ENCODE measurements around the gene ROPN1B. TPM values are rescaled to one million over a fixed set of nuclear protein-coding genes. Genes with fewer than 3 reads are reported as not detected.

Gene ROPN1B
- total RNA-seq, 1 donor from 2014 or later: not detected

DNA sequence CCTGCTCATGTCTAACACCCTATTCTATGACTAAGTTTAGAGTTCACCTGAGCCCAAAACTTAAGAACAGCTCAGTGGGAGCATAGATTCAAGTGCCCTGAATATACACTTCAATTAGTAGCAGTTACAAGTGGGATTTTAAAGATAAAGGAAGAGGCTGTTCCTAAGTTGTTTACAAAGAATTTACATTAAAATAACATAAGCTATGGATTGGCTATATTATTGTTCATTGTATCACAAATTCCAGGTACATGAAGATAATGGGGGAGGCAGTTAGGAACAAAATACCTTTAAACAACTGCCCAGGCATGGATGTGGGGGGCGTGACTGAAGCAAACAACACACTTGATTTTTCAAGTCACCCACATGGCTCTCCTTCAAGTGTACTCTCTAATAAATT, 52.7 kb downstream of the ROPN1B start:
- FAIRE-seq (no peak), DNase-seq (ENCODE audit: low read depth) (no peak)
- Histone ChIP-seq H3K36me3 (ENCODE audit: control insufficient read depth, insufficient read depth, low read length) (peaks cover 4% of the 10 kb centered on the region), H3K27me3 (ENCODE audit: control insufficient read depth, insufficient read depth, low read length) (no peaks in the 10 kb centered on the region), H3K4me3 (ENCODE audit: low read depth, low read length) (no peak overlapping the region)
- TF ChIP-seq, protein P1, sequence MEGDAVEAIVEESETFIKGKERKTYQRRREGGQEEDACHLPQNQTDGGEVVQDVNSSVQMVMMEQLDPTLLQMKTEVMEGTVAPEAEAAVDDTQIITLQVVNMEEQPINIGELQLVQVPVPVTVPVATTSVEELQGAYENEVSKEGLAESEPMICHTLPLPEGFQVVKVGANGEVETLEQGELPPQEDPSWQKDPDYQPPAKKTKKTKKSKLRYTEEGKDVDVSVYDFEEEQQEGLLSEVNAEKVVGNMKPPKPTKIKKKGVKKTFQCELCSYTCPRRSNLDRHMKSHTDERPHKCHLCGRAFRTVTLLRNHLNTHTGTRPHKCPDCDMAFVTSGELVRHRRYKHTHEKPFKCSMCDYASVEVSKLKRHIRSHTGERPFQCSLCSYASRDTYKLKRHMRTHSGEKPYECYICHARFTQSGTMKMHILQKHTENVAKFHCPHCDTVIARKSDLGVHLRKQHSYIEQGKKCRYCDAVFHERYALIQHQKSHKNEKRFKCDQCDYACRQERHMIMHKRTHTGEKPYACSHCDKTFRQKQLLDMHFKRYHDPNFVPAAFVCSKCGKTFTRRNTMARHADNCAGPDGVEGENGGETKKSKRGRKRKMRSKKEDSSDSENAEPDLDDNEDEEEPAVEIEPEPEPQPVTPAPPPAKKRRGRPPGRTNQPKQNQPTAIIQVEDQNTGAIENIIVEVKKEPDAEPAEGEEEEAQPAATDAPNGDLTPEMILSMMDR (IDR thresholded peaks at IDR 0.05; ENCODE audit: insufficient read depth, low read length, severe bottlenecking): no peak

- peaks cover 4% of the 10 kb centered on the region for H3K36me3 ChIP-seq (ENCODE audit: control insufficient read depth, insufficient read depth, low read length)
- TF ChIP-seq, protein P1 (IDR thresholded peaks at IDR 0.05; ENCODE audit: insufficient read depth, low read length, severe bottlenecking): no peak
- peak; percentile 47 for FAIRE-seq
These were observed 53.9 kb downstream of the ROPN1B start for GRCh38 chr3:126022741-126023359.

GRCh38 chr3:126023390-126023789, 54.4 kb downstream of the ROPN1B start:
- Histone ChIP-seq H3K27me3 (ENCODE audit: control insufficient read depth, insufficient read depth, low read length) (no peaks in the 10 kb centered on the region), H3K4me3 (ENCODE audit: low read depth, low read length) (no peak overlapping the region), H3K36me3 (ENCODE audit: control insufficient read depth, insufficient read depth, low read length) (peaks cover 4% of the 10 kb centered on the region)
- TF ChIP-seq, protein P1 (IDR thresholded peaks at IDR 0.05; ENCODE audit: insufficient read depth, low read length, severe bottlenecking): no peak
- DNase-seq (ENCODE audit: low read depth): no peak
- no peak for FAIRE-seq

More at GRCh38 chr3:126022741-126023359, 53.9 kb downstream of the ROPN1B start:
- Histone ChIP-seq H3K27me3 (ENCODE audit: control insufficient read depth, insufficient read depth, low read length) (no peaks in the 10 kb centered on the region), H3K4me3 (ENCODE audit: low read depth, low read length) (no peak overlapping the region)
- no peak for DNase-seq (ENCODE audit: low read depth)

DNA sequence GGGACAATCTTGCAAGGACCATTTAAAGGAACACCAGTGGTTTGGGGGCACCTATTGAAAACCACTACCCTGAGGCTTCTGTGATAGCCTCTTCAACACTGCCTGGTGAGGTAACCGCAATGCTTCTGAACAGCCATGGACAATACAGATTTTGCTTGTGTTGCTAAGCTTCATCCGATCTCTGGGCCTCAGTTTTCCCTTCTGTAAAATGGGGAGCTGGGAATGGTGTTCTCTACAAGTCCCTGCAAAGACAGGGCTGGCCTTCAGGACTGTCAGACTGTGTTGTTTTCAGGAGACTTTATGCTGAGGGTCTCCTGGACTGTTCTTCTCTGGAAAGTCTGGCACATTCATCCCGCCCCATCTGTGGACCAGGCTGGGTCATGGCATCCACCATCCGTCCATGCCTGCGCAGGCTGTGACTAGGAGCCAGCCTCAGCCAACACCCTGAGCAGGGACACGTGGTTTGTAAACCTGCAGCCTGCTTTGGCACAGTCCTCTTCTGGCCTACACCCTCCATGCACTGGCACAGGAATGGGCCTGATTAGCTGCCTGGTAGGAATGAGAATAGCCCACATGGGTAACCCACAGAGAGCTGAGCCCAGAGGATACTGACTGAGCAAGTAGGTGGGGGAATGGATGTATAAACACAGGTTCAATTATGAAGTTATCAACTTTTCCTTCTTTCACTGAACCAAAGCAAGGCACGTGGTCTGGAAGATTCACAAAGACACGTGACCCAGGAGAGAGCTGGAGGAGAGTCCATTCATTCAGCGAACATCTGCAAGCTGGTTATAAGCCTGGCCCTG, 55.3 kb downstream of the ROPN1B start:
- TF ChIP-seq, protein P1 (IDR thresholded peaks at IDR 0.05; ENCODE audit: insufficient read depth, low read length, severe bottlenecking): no peak
- Histone ChIP-seq H3K4me3 (ENCODE audit: low read depth, low read length) (no peak overlapping the region), H3K27me3 (ENCODE audit: control insufficient read depth, insufficient read depth, low read length) (no peaks in the 10 kb centered on the region), H3K36me3 (ENCODE audit: control insufficient read depth, insufficient read depth, low read length) (peaks cover 4% of the 10 kb centered on the region)
- no peak for DNase-seq (ENCODE audit: low read depth)
- FAIRE-seq: peak; percentile 23

- no peak for DNase-seq (ENCODE audit: low read depth)
- Histone ChIP-seq H3K36me3 (ENCODE audit: control insufficient read depth, insufficient read depth, low read length) (peaks cover 4% of the 10 kb centered on the region), H3K4me3 (ENCODE audit: low read depth, low read length) (no peak overlapping the region), H3K27me3 (ENCODE audit: control insufficient read depth, insufficient read depth, low read length) (no peaks in the 10 kb centered on the region)
- TF ChIP-seq, protein P1 (IDR thresholded peaks at IDR 0.05; ENCODE audit: insufficient read depth, low read length, severe bottlenecking): no peak
- no peak for FAIRE-seq
These were observed 56.2 kb downstream of the ROPN1B start for GRCh38 chr3:126025116-126025729.
